ENCODE results near the gene LEO1.

DNA sequence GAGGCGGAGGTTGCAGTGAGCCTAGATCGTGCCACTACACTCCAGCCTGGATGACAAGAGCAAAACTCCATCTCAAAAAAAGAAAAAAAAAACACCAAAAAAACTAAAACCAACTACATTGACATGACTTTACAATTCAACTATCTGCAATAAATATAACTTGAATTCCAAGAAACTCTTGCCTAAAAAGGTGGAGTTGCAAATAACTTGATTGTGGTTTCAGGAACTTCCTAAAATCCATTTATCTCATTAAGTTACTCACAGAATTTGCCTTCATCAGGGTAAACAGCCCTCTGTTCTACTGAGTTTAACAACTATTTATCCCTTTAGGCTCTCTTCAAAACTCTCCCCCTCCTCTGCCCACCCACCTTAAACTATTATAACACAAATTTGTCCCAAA is 44.7 kb upstream of the LEO1 start:
- TF ChIP-seq EZH2 (IDR thresholded peaks at IDR 0.05; ENCODE audit: borderline replicate concordance, low read length) (no peak), CTCF (conservative IDR thresholded peaks at IDR 0.05 in 1 of 2, IDR thresholded peaks at IDR 0.05 in 1 of 2; ENCODE audit: extremely low read depth in 1 of 2, insufficient read depth in 1 of 2, low read depth in 1 of 2, low read length in 2 of 2) (no peak)

All from mammary epithelial cell (primary cell).